Vagina (tissue), 2 donors: ENCODE results near the gene DUSP3.

Source experiments
- CTCF ChIP-seq, 3 experiments: fragments of 450-650 bp in 2 of 3; fragments of 200-600 bp in 1 of 3; sonication (generic) in 1 of 3; IDR thresholded peaks; one replicate each; pipeline ENCODE4 v1.5.1; 2017 to 2019; ENCODE audit warnings: antibody characterized with exemption in 3 of 3, mild to moderate bottlenecking in 2 of 3, moderate library complexity in 2 of 3
- POLR2A ChIP-seq, 2 donors: fragments of 450-650 bp; IDR thresholded peaks; one replicate each; pipeline ENCODE4 v1.6.1; 2017; ENCODE audit warnings: antibody characterized with exemption in 2 of 2, mild to moderate bottlenecking in 2 of 2, moderate library complexity in 2 of 2

GRCh38 chr17:43750153-43750552 lies 28.6 kb downstream of the DUSP3 start:
- no peak for TF ChIP-seq POLR2A (IDR thresholded peaks at IDR 0.05)
- TF ChIP-seq CTCF (IDR thresholded peaks at IDR 0.05): no peak
